GM18867 (cell line): Measurements from ENCODE around the gene EPHA4.

Experiments used
- ATAC-seq: cut with Tn5 transposase; IDR thresholded peaks from one replicate; pipeline ENCODE4 v1.9.1; 2021; ENCODE audit warnings: mild to moderate bottlenecking, moderate library complexity; ENCODE audit not compliant: unreplicated experiment

The EPHA4 gene

DNA sequence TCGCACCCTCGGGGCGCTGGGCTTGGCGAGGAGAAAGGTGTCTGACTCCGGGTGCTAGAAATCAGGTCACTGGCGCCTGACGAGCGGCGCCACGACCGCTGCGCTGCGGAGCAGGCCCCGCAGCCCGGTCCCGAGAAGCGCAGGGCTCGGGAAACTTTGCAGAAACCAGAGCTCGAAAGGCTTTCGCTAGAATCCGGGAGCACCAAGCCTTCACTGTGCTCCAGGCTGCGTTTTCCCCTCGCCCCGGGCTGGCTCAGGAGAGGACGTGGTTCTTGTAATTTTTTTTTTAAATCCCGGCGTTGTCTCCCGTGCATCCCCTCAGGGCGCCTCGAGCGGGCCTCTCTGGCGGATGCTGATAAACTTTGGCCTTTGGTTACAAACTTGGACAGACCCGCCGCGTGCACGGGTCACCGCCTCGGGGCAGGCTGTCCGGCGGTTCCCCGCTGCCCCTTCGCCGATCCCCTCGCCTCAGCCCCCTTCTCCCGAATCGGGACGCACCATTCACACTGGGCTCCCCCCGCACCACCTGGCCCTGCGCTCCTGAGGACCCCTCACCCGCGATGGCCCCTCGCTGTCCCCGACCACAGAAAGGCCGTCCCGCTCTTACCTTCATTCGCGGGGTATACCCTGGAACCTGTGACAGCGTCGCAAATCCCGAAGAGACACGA lies 419 bp downstream of the EPHA4 start:
- ATAC-seq: peak; percentile 13

DNA sequence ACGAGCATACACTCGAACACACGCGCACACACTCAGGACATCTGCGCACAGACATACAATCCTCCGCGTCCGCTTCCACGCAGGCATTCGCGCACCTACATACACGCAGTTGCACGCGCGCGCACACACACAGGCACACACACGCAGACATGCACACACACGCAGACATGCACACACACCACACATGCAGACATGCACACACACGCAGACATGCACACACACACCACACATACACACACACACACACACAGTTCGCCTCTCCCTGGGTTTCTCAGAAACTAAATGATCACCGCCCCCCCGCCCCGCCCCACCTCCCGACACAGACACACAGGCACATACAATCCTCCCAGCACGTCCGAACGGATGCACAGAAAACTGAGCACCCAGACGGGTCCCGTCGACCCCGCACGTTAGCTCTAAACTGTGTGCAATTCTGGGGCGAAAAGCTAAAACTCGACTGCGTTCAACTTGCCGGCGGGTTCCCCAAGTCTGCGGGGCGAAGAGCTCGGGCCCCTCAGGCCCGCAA lies 1.0 kb downstream of the EPHA4 start:
- ATAC-seq: no peak

DNA sequence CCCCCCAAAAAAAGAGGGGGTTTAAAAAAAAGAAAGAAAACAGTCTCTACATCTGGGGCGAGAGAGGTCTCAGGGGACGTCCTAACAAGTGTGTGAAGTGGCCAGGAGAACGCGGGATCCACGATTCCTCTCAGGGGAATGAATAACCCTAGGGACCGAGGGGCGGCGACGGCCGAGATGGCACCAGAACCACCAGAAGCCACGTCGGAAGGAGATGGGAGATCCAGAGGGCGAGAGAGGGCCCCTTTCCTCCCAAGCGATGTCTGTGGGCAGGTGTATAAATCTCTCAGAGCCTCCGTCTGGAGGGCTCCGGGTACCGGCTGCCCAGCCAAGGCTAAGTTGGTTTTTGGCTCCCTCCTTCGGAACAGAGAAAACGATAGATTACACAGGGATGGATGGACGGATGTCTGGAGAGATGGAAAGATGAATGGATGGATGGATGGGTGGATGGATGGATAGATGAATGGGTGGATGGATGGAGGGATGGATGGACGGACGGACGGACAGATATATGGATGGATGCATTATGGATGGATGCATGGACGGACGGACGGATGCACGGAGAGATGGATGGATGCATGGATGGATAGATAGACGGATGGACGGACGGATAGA lies 1.7 kb downstream of the EPHA4 start:
- ATAC-seq: no peak

DNA sequence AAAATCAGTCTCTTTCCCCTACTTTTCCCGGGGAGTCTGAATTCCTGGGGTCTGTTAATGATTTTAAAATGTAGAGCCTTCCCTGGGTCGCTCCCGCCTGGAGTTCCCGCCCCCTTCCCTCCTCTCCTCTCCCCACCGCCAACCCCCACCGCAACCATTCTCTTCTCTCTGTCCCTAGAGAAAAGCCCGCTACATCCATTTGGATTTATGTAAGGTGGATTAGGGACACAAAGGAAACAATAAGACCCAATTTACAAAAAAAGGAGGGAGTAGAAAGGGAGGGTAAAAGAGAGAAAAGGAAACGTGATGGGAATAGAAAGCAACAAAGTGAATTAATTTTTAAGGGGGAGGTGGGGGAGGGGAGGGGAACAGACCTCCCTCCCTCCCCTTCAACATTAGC lies 2.2 kb downstream of the EPHA4 start:
- ATAC-seq: no peak

DNA sequence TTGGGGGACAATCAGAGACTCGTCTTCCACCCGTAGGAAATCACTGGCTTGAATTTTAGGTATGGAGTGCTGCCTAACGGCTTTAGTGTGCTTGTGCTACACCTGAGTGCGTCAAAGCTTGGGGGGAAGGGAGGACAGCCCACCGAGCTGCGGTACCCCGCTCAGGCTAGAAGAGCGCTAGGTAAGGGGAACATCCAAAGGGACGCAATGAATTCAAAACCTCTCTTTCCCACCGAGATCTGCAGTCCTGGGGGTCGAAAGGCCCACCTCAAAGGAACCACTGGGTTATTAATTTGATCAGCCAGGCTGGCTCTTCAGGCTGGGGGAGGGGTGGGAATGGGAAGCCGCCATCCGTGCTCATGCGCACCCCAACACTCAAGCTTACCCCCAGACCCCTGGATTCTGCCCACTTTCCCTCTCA lies 2.7 kb downstream of the EPHA4 start:
- no peak for ATAC-seq

DNA sequence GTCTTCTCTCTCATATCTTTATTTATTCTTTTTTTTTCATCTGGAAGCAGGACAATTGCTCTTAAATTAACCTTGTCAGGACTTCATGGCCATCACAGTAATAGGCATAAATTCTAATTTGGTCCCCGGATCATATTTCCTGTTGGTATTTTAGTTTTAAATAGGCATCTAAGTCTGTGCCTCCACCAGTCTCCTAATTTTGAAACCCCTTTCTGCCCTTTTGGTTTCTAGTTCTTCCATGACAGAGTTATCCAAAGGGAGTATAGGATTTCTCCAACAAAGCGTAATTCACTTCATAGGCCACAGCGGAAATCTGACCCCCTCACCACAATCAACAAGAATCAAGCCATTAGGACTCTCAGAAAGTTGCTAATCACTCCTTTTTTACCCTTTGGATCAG lies 3.8 kb downstream of the EPHA4 start:
- no peak for ATAC-seq

DNA sequence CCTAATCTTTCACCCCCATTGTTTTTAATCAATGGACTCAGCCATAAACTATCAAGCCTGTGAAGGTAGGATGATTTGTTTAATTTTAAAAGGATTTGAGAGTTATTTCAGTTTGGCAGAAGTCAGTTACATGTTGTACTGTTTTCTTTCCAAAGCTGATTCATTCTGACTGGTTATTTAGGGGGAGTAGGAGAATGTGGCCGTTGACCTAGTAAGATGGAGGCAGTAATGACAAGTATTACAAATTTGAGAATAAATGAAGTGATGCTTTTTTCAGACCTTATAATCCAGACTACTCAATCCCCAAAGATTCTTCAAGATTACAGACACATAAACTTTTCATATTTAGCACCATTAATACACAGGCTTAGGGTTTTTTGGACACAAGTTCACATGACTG lies 4.3 kb downstream of the EPHA4 start:
- ATAC-seq: no peak

DNA sequence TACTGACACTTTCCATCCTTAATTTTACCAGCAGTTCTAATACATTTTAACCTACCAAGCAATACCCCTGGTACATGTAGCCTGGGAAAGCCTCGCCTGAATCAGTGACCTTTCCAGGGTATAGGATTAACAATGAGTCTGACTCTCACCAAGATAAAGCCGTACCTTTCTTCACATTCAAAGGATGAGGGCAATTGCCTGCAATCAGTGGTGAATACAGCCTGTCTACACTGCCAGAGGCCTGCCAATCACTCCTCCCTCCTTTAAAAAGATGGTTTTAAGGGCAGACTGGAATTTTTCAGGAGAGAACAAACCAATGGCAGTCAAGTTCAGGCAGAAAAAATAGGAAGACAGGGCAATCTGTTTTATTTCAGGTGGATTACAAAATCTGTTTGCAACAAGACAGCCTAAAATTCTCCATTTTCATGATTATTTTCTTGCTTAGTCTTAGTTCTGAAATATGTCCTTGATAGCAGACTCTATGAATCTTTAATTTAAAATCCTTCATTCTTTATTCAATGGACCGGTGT lies 4.8 kb downstream of the EPHA4 start:
- no peak for ATAC-seq

DNA sequence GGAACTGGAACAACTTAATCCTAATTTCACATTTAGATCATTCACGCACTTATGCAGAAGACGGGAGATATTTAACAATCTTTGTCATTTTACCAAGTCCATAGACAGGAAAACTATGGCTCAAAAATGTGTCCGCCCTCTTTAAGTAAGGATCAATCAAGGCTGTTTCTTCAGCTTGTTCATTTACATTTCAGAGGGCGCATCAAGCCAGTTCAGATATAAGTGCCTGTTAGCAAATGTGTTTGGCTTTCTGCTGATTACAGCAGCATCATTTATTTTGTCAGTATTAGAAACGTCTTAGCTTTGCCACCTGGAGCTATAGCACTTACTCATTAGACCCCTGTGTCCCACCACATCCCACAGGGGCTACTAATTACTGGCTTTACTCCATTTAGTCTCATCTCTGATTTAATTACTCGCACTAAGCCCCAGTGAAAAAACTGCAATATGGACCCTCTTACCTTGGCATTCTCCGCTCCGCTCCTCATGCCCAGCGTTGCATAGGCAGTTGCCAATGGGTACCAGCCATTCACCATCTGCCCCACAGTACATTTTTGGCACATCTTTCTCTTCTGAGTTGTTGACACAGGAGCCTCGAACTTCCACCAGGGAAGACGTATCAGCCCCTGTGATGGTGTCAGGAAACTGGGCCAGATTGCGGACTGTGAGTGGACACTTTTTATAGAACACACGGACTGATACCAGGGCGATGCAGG lies 8.7 kb downstream of the EPHA4 start:
- no peak for ATAC-seq

DNA sequence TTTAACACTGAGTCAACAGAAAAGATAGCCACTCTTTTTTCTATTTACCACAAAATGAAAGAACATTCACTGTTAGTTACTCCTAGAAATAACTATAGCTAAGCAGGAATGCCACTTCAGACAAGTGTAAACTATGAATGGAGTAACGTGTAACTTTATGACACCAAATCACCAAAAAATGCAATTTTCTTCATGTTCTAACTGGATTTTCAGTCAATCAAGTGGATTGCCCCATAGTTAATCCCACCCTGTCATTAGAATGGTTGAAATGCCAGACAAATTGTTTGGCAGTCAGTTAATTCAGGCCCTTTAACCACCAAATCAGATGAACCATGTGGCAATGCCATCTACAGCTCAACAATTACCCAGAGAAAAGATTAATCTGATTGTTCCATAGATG lies 9.9 kb downstream of the EPHA4 start:
- no peak for ATAC-seq

DNA sequence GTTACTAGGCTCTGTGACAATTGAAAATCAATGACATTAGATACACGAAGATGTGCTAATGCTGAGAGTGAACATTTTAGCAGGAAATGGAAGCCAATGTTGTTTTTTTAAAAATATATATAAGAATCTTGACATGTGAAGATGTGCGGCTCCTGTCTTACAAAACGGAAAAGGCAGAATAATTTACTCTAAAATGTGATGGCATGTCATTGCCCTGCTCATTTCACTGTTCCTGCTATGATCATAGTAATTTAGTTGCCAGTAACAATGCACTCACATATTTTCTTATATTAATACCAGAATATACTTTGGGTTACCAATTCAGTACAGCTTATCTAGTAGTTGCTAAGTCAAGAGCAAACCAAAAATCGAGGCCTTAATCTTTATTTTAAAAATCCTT lies 10.3 kb downstream of the EPHA4 start:
- ATAC-seq: no peak

DNA sequence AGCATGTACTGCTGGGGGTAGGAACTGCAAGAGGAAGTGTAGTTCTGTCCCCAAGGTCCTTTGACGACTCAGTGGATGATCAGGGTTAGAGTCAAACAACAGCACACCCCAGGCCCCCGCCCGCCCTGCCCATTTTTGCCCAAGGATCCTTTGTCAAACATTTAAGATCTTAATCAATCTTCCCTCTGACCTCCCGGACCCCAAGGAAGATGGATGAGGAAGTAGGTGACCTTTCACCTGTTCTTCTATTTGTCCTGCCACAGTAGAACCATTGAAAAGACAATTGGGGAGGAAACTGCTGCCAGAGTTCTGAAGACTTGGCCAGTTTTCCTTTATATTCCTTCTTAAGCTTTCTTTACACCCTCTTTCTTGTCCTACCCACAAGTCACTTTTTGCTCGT lies 12.1 kb downstream of the EPHA4 start:
- no peak for ATAC-seq

DNA sequence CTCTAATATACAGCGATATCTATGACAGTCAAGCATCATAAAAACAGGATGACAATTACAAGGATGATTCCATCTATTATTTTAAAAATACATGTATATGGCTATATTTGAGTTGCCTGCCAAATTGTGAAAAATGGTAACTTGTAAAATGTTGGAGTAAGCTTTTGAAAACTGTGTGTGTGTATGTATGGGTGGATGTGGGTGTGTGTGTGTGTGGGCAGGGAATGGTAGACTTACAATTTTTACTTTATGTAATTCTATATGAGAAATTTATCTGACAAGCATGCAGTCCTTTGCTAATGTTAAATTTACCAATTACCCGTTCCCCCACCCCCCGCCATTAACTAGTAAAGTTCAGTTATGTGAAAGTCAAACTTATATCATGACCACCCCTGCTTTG lies 14.0 kb downstream of the EPHA4 start:
- no peak for ATAC-seq

DNA sequence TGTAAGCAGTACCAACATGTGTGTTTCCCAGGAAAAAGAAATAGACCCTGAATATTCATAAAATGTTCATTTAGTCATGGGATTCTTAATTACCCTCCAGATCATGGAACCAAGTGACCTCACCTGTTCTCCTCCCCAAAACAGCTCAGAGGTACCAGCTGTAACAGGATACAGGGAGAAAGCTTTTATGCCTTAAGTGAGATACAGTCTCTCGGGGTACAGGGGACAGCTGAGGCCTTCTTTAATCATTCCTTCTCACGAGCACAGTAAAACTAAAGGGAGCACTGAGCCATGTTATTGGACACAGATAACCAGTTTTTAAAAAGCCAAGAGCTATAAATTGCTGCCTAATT lies 16.6 kb downstream of the EPHA4 start:
- peak; percentile 32 for ATAC-seq

DNA sequence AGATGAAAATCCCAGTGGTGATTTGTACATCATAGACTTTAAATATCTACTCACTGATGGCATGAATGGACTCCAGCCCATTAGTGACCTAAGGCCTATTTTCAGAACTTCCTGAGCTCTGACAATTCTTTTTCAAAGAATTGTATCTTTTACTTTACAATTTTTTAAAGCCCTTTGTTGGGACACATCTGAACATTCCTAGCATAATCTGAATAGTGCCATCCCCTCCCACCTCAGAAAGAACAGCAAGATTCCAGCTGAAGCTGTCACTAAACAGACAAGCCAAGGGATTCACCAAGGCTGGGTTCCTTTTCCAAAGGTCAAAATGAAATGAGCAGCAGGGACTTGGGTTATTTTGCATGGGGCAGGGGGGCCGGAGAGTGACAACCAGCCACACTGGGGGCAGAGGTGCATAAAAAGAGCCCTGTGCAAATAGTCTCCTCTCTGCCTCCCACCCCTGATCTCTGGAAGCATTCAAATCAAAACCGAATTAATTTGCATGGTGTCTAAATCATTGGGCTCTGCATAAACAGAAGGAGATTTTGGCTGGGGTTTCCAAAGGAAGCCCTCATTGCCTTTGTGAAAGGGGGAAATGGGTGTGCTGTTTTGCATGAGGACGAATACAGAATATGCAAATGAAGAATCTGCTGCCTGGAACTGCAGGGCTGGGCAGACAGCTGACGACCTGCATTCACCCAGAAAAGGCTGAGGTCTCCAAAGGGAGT lies 17.2 kb downstream of the EPHA4 start:
- ATAC-seq: peak; percentile 99

DNA sequence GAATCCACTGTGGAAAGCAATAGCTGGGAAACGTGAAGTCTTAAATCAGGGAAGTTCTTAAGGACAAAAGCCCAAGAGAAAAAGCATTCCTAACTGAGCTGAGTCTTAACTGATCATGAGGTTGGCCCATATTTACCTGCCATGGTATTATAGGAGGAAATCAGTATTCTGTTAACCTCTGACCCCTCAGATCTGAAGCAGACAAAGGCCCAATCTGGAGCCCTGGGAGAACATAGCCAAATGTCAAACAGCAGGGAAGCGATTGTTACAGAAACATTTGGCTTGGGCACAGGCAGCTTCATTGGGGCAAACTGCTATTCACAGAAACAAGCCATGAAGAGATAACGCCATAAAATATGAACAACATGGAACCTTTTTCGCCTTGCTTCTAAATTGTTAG lies 18.8 kb downstream of the EPHA4 start:
- no peak for ATAC-seq

DNA sequence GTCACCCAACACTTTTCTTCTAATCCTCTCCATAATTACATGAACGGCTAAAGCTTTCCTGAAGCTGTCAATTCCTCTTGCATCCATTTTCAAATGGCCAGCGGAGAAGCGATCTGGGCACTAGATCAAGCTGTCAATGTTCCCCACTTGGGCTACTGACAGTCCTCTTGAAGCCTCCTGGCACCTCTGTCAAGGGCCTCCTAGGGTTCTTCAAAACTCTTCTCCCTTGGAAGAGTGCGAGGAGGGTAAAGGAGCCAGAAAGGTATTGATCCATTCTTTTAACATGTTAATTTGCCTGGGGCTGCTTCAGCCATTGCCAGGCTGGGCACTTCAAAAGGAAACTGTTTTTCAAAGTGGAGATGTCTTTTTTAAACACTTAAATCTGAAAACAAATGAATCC lies 19.8 kb downstream of the EPHA4 start:
- ATAC-seq: no peak

DNA sequence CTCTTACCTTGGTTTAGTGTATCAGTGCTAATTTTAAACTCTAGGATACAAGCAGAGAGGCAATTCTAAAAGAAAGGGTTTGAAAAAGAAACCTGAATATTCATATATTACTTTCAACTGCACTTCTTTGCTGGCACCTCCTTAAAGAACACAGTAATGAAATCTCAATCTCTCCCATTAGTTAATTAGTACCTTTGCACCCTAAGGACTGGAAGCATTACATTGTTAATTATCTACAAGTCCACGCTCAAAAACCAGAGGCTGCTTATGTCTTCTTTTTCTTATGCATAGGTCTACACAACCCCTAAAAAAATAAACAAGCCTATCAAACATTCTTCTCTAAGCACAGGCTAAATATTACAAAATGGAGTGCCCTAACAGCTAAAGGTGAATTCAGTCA lies 20.2 kb downstream of the EPHA4 start:
- no peak for ATAC-seq

DNA sequence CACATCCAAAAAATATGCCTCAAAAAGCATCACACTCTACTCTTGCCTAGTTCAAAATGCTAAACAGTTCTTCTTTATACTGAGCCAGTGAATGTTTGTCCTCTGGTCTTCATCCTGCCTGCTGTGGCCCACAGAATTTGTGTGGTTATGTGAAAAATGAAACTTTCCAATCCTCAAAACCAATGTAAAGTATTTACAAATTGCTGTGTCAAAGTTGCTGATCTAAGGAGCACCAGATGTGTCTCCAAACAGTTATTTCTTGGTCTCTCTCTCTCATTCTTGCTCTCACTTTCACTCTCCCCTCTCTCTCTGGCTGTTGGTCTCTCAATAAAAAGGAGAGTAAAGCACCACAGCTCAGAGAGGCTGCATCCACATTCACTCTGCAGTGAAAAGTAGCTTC lies 23.0 kb downstream of the EPHA4 start:
- ATAC-seq: peak; percentile 80

DNA sequence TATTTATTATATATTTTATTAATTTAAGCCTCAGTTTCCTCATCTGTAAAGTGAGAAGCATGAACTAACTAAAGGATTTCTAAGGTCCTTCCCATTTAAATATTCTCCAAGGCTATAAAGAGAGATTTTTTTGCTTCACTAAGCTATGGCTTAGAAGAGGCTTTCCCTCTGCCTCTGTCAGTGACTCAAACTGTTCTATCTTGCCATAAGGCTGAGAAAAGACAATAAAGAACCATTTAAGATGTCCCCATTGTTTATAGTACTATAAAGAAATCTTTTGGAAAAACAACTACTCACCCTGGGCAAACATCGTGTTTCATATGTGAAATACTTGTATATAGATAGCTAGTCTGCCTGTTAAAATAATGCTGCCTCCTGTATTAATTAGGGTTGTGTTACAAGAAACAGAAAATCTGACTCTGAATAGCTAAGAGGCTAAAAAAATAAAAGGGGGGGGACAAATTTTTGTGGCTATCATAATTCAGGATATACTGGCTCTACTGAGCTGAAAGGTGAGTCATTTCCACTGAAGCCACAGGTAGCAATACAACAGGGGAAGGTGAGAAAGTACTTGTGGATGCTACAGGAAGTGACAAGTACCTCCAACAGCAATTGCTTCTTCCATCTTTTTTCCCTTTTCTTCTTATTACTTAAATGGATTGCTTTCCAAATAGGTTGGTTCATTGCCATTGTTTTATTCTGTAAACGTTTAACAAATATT lies 25.4 kb downstream of the EPHA4 start:
- ATAC-seq: no peak
